ENCODE results near the gene MAGIX. TPM values are rescaled to one million over a fixed set of nuclear protein-coding genes. Genes with fewer than 3 reads are reported as not detected.
A peak's percentile ranks its signal among the peaks of the same experiment; 100 is the strongest.

MAGIX gene
- total and polyA plus RNA-seq, 10 donors = 0.89 to 4.3 (median 1.4) TPM

DNA sequence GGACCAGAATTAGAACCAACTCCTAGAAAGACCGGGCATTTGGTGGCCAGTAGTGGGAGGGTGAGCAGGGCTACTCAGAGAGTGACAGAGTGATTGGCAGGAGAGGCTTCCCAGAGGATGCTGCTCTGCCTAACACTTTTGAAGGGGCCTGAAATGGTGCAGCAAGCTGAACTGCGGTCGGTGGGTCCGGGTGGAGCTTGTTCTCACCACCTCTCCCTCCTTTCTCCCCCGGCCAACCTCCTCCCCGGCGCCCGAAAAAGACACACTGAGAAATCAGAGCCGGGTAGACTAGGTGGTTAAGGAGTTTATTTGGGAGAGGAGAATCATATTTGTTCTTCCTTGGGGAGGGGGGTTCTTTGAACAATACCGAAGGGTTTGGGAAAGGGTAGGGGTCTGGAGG is 25.0 kb downstream of the MAGIX start:
- H3K27ac ChIP-seq = peak overlapping the region in 2 of 8 donors; percentile 87 to 90
- intact Hi-C loops (cut with DNase I; ENCODE audit: low total_unique reads) = no loop called here
- no peak for TF ChIP-seq POLR2A (IDR thresholded peaks at IDR 0.05)
- TF ChIP-seq POLR2AphosphoS5 (IDR thresholded peaks at IDR 0.05) = no peak

DNA sequence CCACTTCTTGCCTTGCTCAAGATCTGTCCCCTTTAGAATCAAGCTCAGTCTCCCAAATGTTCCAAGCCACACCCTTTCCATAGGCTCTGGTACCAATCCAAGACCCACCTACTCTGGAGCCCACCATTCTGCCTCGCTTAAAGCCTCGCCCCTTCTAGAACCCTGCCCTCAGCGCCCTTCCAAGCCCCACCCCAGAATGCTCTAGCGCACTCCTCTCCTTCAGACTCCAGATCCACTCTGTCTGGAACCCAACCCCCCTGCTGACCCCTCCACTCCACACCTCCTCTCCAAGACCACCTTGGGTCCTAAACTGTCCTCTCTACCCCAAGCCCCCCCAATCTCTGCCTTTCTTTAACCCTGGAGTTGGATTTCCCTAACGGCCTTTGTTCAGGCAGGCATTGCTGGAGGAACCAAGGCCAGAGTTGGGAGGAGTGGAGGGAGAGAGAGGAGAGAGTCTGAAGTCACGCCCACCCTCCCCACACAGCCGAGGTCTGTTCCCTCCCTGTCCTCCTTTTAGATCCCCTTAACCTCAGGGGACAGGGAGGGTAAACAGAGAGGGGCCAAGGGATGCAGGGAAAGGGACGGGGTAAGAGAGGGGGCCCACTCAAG is 26.0 kb downstream of the MAGIX start:
- H3K27ac ChIP-seq = peak overlapping the region in 2 of 8 donors; percentile 92 to 94
- TF ChIP-seq, protein P1, sequence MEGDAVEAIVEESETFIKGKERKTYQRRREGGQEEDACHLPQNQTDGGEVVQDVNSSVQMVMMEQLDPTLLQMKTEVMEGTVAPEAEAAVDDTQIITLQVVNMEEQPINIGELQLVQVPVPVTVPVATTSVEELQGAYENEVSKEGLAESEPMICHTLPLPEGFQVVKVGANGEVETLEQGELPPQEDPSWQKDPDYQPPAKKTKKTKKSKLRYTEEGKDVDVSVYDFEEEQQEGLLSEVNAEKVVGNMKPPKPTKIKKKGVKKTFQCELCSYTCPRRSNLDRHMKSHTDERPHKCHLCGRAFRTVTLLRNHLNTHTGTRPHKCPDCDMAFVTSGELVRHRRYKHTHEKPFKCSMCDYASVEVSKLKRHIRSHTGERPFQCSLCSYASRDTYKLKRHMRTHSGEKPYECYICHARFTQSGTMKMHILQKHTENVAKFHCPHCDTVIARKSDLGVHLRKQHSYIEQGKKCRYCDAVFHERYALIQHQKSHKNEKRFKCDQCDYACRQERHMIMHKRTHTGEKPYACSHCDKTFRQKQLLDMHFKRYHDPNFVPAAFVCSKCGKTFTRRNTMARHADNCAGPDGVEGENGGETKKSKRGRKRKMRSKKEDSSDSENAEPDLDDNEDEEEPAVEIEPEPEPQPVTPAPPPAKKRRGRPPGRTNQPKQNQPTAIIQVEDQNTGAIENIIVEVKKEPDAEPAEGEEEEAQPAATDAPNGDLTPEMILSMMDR (IDR thresholded peaks at IDR 0.05 in 8 of 11, conservative IDR thresholded peaks at IDR 0.05 in 3 of 11) = no peak
- TF ChIP-seq POLR2A (IDR thresholded peaks at IDR 0.05) (no peak), POLR2AphosphoS5 (IDR thresholded peaks at IDR 0.05) (no peak)
- no peaks in the 10 kb centered on the region for H3K9me3 ChIP-seq
- peaks cover 0 to 63% (median 26%) of the 10 kb centered on the region in 6 donors for H3K4me1 ChIP-seq
- H3K36me3 ChIP-seq = peaks cover 0 to 3% (median 0%) of the 10 kb centered on the region in 6 donors
- DNase-seq = no peak
- H3K27me3 ChIP-seq (replicated peaks in 1 of 7) = no peaks in the 10 kb centered on the region
- no peak overlapping the region for H3K4me3 ChIP-seq
- WGBS, 5 donors = 65 to 74% (median 72%) methylated on average over 7 to 8 of the region's 8 CpGs
- intact Hi-C loops (cut with DNase I; ENCODE audit: low total_unique reads) = no loop called here

More for the DNA sequence above, 25.0 kb downstream of the MAGIX start:
- no peak overlapping the region for H3K4me3 ChIP-seq
- H3K9me3 ChIP-seq = no peaks in the 10 kb centered on the region
- H3K36me3 ChIP-seq = peaks cover 0 to 13% (median 3%) of the 10 kb centered on the region in 6 donors
- no peaks in the 10 kb centered on the region for H3K27me3 ChIP-seq (replicated peaks in 1 of 7)
- peaks cover 0 to 57% (median 23%) of the 10 kb centered on the region in 6 donors for H3K4me1 ChIP-seq
- DNase-seq = no peak
- WGBS, 5 donors = 82 to 91% (median 88%) methylated on average over 9 to 10 of the region's 10 CpGs

GRCh38 chrX:49189606-49190005 is 27.0 kb downstream of the MAGIX start:
- Histone ChIP-seq H3K4me3 (peak overlapping the region in 1 of 8 donors; percentile 71), H3K27ac (peak overlapping the region; percentile 42 to 94 (median 86)), H3K36me3 (no peaks in the 10 kb centered on the region), H3K9me3 (no peaks in the 10 kb centered on the region), H3K27me3 (replicated peaks in 1 of 7) (no peaks in the 10 kb centered on the region), H3K4me1 (peaks cover 0 to 53% (median 24%) of the 10 kb centered on the region in 6 donors)
- no peak for DNase-seq
- TF ChIP-seq, protein P1 (IDR thresholded peaks at IDR 0.05 in 8 of 11, conservative IDR thresholded peaks at IDR 0.05 in 3 of 11) = no peak
- TF ChIP-seq POLR2AphosphoS5 (IDR thresholded peaks at IDR 0.05) (no peak), POLR2A (IDR thresholded peaks at IDR 0.05) (no peak)
- intact Hi-C loops (cut with DNase I; ENCODE audit: low total_unique reads) = no loop called here
- 77 to 88% (median 78%) methylated on average over 5 to 6 of the region's 6 CpGs for WGBS, 5 donors

- Histone ChIP-seq H3K9me3 (no peaks in the 10 kb centered on the region), H3K36me3 (no peaks in the 10 kb centered on the region), H3K4me1 (peaks cover 0 to 41% (median 14%) of the 10 kb centered on the region in 6 donors), H3K27me3 (replicated peaks in 1 of 7) (no peaks in the 10 kb centered on the region), H3K27ac (peak overlapping the region; percentile 69 to 94 (median 90)), H3K4me3 (peak overlapping the region; percentile 43 to 80 (median 55))
- WGBS, 5 donors = 0 to 42% (median 1%) methylated on average over 22 to 32 of the region's 32 CpGs
- DNase-seq = peak; percentile 94
- peak in 1 of 3 donors; percentile 64 for TF ChIP-seq POLR2A (IDR thresholded peaks at IDR 0.05)
- peak; percentile 90 to 95 (median 91) for TF ChIP-seq POLR2AphosphoS5 (IDR thresholded peaks at IDR 0.05)
- TF ChIP-seq, protein P1 (IDR thresholded peaks at IDR 0.05 in 8 of 11, conservative IDR thresholded peaks at IDR 0.05 in 3 of 11) = peak in 2 of 11 experiments; percentile 24 to 29
- intact Hi-C loops (cut with DNase I; ENCODE audit: low total_unique reads) = no loop called here
Observed at GRCh38 chrX:49190821-49191573, 28.4 kb downstream of the MAGIX start.

Measured in spleen (tissue), 11 donors.